ENCODE measurements around the gene P2RY11.

P2RY11 gene

DNA sequence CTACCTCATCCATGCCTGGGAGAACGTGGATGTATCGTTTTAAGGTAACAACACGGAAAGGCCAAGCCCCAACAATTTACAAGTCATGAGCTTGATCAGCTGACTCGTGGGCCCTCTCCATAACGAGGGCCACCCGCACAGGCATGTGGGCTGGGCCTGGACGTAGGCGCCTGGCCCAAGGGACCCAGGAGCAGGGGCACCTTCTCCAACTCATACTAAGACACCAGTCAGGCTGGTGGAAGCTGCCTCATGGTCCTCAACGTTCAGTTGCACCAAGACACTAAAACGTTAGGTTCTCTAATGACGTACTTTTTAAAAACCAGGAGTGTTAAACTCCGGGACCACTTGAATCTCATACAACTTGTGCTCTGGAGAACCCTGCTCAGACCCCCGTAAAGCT is 30.0 kb downstream of the P2RY11 start:
- no peak for DNase-seq (ENCODE audit: low spot score)

DNA sequence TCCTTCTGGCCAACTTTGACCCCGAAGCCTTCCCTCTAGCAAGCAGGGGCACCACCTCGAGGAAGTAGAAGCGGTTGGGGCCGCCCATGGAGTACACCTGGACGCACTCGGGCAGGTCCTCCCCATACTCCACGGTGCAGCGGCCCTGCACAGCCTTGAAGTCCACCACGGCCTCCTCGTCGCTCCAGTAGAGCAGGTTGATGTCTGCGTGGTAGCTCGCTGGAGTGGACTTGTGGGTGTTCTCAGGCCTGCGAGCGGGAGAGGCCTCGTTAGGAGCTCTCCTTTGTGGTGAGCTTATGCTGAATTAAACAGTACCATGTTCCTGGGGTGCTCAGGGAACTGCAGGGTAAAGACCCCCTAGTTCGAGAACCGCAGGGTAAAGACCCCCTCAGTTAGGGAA is 30.5 kb downstream of the P2RY11 start:
- no peak for DNase-seq (ENCODE audit: low spot score)

DNA sequence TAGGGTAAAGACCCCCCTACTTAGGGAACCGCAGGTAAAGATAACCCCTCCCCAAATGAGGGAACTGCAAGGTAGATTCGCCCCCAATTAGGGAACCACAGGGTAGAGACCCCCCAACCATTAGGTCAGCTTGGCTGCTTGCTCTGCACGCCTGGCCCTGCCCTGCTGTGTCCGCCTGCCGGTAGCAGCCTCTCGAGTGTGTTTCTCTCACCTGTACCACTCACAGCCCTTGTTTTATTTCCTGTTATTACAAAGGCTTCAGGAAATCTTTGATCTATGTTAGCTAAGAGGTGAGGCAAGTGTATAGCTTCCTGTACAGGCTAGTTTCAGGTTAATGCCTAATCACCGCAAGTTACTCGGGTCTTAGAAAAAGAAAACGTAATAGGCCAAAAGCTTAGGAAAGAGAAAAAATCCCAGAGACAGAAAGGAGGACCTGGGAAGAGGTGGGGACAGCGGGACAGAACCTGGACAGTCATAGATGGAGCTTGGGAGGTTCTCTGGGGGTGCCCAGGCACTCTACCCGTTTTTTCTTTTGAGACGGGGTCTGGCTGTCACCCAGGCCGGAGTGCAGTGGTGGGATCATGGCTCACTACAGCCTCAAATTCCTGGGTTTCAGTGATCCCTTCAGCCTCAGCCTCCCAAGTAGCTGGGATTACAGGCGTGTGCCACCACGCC is 31.3 kb downstream of the P2RY11 start:
- DNase-seq (ENCODE audit: low spot score) = no peak

DNA sequence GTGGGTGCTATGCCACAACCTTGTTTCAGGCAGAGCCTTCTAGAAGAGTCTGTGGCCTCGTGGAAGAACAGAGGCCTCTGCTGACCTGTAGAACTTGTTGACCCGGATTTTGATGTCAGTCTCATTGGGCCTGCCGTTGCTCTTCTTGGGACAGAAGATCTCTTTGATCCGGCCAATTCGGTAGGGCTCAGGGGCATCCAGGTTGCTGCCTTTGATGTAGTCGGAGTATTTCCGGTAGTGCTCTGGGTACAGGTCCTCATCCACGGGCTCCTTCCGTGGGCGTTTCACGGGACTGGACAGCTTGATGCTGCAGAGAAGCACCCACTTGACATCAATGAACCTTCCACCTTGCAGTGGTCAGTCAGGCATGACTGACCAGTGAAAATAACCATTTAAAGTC is 32.2 kb downstream of the P2RY11 start:
- DNase-seq (ENCODE audit: low spot score) = no peak

DNA sequence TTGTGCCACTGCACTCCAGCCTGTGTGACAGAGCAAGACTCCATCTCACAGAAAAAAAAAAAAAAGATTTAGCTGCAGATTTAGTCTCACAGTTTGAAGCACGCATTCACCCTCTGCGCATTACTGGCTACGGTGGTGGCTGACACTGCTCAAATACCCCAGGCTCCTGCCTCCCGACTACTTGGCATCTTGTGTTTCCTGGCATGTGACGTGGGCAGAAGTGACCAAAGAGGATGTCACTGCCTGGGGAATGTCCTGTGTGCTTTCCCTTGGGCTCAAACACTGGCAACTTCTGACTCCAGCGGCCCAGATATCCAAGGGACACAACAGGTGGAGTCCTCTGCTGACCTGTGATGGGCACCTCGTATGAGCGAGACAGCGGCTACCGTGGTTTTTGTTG is 32.9 kb downstream of the P2RY11 start:
- no peak for DNase-seq (ENCODE audit: low spot score)

DNA sequence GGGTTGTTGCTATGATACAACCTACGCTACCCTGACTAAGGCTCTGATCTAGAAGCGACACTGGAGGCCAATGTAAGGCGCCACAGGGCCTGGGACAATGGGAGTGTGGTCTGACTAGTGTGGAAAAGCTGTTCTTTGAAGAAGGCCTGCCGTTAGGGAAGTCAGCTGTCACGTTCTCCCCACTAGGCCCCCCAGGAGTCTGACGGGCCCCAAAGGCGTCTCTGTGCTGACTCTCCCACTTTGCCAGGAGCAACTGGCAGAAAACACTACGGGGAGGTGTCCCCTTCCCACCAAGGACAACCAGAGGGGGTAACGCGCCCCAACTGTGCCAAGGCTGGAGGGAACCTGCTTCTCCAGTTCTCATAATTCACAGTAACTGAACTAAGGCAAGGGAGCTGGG is 33.5 kb downstream of the P2RY11 start:
- DNase-seq (ENCODE audit: low spot score) = no peak

DNA sequence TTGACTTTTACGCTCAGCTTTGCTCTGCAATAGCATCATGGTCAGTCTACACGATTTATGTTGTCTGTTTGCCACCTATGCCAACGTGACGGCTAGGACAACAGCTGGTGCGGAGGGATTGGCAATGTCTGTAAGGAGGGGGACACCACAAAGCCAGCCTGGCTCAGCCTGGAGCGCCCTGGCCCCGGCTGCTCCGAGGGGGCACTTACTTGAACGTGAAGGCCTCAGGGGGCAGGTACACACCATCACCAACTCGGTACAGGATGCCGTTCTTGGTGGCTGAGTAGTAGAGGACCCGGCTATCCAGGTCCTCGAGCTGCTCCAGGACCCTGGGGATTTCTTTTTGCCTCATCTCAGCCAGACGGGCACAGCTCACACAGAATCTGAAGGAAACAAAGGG is 34.6 kb downstream of the P2RY11 start:
- no peak for DNase-seq (ENCODE audit: low spot score)

DNA sequence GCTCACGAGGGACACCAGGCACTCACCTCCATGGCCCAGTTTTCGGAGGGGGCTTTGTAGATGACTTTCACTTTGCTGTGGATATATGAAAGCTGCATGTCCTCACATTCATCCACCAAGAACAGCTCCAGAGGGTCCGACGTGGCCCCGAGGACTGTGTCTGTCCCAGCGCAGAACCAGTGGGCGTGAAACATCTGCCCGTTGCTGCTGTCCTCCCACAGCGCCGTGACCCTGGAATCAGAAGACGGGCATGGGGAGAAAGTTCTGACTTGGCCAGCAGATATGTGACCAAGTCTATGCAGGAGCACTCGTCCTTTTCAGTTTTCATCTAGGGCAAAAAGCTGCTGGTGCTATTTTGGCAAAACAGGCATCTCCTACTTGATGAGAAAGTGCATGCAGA is 37.9 kb downstream of the P2RY11 start:
- no peak for DNase-seq (ENCODE audit: low spot score)

DNA sequence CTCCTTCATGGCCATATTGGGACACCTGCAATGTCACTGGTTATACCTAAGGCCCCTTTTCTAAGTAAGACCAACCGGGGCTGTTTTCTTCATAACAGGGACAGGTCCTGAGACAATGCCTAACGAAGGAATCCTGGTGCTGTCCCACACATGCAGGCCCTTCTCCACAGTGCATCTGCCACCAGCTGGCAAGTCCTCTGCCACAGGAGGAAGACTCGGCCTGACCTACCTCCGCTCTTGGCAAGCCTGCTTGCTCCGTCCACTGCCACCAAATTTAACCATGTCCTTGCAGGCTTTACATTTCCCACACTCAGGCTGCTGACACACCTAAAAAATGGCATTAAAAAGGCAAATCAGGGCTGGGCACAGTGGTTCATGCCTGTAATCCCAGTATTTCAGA is 40.0 kb downstream of the P2RY11 start:
- DNase-seq (ENCODE audit: low spot score) = no peak

DNA sequence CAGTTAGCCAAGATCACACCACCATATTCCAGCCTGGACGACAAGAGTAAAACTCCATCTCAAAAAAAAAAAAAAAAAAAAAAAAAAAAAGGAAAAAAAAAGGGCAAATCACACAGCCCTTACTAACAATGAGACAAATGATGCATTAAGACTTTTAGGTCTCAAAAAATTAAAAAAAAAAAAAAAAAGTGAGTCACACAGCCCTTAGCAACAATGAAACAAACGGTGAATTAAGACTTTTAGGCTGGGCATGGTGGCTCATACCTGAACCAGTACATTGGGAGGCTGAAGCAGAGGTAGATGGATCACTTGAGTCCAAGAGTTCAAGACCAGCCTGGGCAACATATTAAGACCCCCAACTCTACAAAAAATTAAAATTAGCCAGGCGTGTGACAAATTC is 40.6 kb downstream of the P2RY11 start:
- peak; percentile 17 for DNase-seq (ENCODE audit: low spot score)

DNA sequence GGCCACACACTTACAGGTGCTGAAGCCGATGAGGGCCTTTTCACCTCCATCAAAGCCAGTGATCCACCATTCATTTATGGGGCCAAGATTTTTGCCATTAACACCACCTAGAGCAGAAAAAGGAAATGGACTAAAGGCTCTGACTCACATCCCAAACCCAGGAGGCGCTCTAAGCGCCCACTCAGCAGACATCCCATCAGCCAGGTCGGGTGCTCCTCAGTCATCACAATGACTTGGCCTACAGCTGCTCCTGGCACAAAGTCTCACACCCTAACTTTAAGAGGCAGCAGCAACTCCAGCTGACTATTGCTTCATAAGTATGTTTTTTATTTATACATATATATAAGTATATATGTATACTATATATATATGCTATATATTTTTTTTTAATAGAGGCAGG is 44.3 kb downstream of the P2RY11 start:
- DNase-seq (ENCODE audit: low spot score) = no peak

DNA sequence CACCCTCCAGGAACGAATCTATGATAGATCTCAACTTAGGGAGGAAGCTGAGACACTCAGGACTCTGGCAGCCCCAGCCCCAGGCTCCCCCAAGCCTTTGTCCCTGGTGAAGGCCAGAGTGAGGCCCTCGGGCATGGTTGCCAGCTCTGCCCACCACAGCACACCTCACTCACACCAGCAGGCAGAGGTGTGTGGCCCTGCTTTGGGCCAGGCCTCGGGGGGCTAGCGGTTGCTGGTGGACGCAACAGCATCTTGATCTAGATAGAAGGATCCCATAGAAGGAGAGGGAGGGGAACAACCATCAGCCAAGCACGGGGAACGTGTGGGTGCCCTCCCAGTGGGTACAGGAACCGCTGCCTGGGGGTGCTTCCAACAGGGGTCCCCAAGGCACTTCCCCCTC is 46.6 kb downstream of the P2RY11 start:
- no peak for DNase-seq (ENCODE audit: low spot score)

DNA sequence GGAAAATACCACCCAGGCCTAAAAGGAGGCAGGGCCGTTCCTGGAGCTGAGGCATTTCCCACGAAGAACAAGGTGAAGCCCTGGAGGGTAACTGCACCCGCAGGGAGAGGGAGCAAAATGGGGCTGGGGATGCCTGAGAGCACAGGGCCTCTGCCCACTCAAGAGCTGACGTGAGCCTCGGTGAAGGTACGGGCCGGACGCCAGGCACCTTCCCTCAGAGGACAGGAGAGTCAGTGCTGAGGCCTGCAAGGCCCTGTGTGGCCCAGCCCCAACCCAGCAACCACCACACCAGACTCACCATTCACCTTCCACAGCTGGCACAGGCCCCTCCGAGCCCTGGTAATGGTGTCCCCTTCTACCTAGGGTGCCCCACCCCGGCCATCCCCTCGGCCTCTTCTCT is 47.0 kb downstream of the P2RY11 start:
- no peak for DNase-seq (ENCODE audit: low spot score)

DNA sequence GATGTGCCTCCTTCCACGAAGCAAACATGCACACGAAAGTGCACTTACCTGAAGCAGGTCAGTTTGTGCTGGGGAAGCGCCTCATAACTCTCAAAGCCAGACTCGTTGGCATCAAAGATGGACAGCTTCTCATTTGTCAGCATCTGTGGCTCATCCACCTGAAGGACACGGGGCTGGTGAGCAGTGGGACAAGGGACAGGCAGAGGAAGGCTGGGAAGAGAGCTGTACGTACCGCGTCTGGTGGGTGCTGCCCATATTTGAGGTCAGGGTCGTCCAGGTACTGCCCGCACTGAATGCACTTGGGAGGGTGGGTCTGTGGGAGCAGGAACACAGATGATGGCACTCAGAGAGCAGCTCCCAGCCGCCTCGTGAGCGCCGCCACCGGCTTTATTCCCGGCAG is 48.1 kb downstream of the P2RY11 start:
- DNase-seq (ENCODE audit: low spot score) = no peak

DNA sequence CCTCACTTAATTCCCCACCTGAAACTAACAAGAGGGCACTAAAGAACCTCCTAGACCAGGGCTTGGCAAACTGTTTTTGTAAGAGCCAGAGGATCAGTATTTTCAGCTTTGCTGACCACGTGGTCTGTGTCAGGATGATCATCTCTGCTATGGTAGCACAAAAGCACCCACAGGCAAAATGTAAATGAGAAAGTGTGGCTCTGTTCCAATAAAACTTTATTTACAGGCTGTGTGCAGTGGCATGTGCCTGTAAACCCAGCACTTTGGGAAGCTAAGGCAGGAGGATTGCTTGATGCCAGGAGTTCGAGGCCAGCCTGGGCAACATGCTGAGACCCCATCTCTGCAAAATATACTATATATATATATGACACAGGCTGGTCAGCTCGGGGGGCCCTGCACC is 52.0 kb downstream of the P2RY11 start:
- DNase-seq (ENCODE audit: low spot score) = no peak
